IMR-90 (cell line): ENCODE measurements around the gene SLC35E2B.
"Not testable (repeated sequence)": the region's sequence is repeated elsewhere in the genome, so short reads cannot be mapped to it uniquely, and the experiment has no call there.

Experiments
- CEBPB ChIP-seq: IDR thresholded peaks from 2 replicates; pipeline ENCODE4 v1.6.1; 2012; ENCODE audit warnings: low read depth, low read length, improper control_type of control experiment
- CTCF ChIP-seq: conservative IDR thresholded peaks from 2 replicates; pipeline ENCODE4 v1.5.1; 2012; ENCODE audit warnings: mild to moderate bottlenecking, low read depth, low read length, improper control_type of control experiment
- ELK1 ChIP-seq: fragments of 150-350 bp; IDR thresholded peaks from 2 replicates; pipeline ENCODE4 v1.6.1; 2016; ENCODE audit warnings: low read depth, mild to moderate bottlenecking, low read length, moderate library complexity, borderline replicate concordance
- FOS ChIP-seq: fragments of 150-350 bp; IDR thresholded peaks from 2 replicates; pipeline ENCODE4 v1.6.1; 2016; ENCODE audit warnings: low read depth, low read length
- MAFK ChIP-seq: IDR thresholded peaks from 2 replicates; pipeline ENCODE4 v1.6.1; 2012; ENCODE audit warnings: low read depth, low read length, improper control_type of control experiment
- MAZ ChIP-seq: IDR thresholded peaks from 2 replicates; pipeline ENCODE4 v1.6.1; 2012; ENCODE audit warnings: low read depth, mild to moderate bottlenecking, low read length, improper control_type of control experiment, moderate library complexity, borderline replicate concordance
- MXI1 ChIP-seq: IDR thresholded peaks from 2 replicates; pipeline ENCODE4 v1.6.1; 2012; ENCODE audit warnings: low read depth, mild to moderate bottlenecking, low read length, moderate library complexity, borderline replicate concordance
- POLR2A ChIP-seq: IDR thresholded peaks from 2 replicates; pipeline ENCODE4 v1.6.1; 2012; ENCODE audit warnings: mild to moderate bottlenecking, low read depth, low read length
- RAD21 ChIP-seq: IDR thresholded peaks from 2 replicates; pipeline ENCODE4 v1.6.1; 2012; ENCODE audit warnings: low read length, improper control_type of control experiment
- RCOR1 ChIP-seq: IDR thresholded peaks from 2 replicates; pipeline ENCODE4 v1.6.1; 2012; ENCODE audit warnings: mild to moderate bottlenecking, low read length, improper control_type of control experiment; ENCODE audit not compliant: insufficient replicate concordance
- RFX5 ChIP-seq: IDR thresholded peaks from 2 replicates; pipeline ENCODE4 v1.8.0; 2012; ENCODE audit warnings: low read depth, mild to moderate bottlenecking, low read length, moderate library complexity
- USF2 ChIP-seq: fragments of 150-350 bp; IDR thresholded peaks from 2 replicates; pipeline ENCODE4 v1.6.1; 2017; ENCODE audit warnings: mild to moderate bottlenecking, antibody characterized with exemption, low read length, low read depth

- not testable (repeated sequence) for TF ChIP-seq CTCF, ELK1, POLR2A, USF2, RAD21, RCOR1, MXI1, MAFK, RFX5, FOS, CEBPB, MAZ
Measured at GRCh38 chr1:1634613-1635012, 58.0 kb downstream of the SLC35E2B start.
